VCaP (cell line): Measurements from ENCODE around the gene JARID2.
A peak's percentile ranks its signal among the peaks of the same experiment; 100 is the strongest.

Experiments
- H3K27ac ChIP-seq: fragments of 450-650 bp; 2 replicates; pipeline ENCODE4 v1.5.1; 2017
- TF ChIP-seq, protein P1 (sequence below): fragments of 450-650 bp; conservative IDR thresholded peaks from 2 replicates; pipeline ENCODE4 v1.5.1; 2017; ENCODE audit warnings: mild to moderate bottlenecking, moderate library complexity

JARID2 gene

DNA sequence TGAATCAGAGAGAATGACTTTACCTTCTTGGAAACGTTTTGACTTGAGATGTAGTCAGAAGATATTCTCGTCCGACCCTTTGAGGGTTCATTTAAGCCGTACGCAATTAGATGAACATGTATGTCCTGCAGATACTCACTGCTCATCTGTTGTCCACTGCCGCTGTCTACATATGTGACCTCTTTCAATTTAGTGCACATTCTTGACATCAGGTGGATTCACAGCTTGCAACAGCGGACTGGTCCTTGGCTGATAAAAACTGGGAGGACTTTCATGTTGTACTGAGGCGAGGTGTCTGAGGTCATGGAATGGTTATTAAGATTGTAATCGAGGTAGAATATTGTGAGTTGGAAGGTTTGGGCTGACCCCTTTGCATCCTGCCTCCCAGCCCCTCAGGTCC lies 194.2 kb downstream of the JARID2 start:
- no peak overlapping the region; the same call in 1 of the 2 replicates for H3K27ac ChIP-seq

DNA sequence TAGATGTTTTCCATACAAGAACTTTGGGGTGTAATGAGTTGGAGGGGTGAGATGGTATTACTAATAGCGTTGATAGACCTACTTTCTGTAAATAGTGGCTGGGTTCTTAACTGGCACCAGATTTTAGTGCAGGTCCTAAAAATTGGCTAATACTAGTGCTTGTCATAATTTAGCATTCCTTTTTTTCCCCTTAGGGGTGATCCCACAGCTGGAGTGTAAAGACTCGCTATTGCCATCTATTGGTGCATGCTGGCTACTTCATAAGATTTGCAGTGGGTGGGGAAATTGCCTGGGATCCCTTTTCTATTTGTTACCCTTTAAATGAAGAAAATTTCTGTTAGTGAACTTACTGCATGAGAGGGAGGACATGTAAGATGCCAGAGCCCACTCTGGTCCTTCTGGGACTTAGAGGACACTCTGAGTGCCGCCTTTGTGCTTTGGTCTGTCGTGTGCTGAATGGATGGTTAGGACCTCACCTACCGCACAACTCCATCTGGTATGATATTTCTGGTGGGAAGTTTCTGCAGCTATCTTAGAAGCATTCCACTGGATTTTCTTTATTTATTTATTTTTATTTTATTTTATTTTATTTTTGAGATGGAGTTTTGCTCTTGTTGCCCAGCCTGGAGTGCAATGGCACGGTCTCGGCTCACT lies 195.5 kb downstream of the JARID2 start:
- no peak overlapping the region; the same call in 1 of the 2 replicates for H3K27ac ChIP-seq

More for the DNA sequence above, 194.2 kb downstream of the JARID2 start:
- TF ChIP-seq, protein P1, sequence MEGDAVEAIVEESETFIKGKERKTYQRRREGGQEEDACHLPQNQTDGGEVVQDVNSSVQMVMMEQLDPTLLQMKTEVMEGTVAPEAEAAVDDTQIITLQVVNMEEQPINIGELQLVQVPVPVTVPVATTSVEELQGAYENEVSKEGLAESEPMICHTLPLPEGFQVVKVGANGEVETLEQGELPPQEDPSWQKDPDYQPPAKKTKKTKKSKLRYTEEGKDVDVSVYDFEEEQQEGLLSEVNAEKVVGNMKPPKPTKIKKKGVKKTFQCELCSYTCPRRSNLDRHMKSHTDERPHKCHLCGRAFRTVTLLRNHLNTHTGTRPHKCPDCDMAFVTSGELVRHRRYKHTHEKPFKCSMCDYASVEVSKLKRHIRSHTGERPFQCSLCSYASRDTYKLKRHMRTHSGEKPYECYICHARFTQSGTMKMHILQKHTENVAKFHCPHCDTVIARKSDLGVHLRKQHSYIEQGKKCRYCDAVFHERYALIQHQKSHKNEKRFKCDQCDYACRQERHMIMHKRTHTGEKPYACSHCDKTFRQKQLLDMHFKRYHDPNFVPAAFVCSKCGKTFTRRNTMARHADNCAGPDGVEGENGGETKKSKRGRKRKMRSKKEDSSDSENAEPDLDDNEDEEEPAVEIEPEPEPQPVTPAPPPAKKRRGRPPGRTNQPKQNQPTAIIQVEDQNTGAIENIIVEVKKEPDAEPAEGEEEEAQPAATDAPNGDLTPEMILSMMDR, result no peak

DNA sequence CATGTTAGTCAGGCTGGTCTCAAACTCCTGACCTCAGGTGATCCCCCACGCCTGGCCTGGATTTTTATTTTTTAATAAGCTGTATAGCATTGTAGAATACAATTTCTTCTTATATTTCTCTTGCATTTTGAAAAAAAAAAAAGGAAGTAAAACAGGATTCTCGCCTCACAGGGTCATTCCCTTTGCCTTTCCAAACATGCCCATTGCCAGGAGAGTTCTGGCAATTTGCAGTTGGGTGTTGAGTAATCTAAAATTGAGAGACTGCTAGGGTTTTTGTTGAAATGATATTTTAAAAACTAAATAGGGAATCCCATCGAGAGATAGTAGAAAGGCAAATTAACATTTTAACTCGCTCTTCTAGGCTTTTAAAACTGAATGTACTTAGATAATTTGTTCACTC lies 196.1 kb downstream of the JARID2 start:
- TF ChIP-seq, protein P1, result no peak
- no peak overlapping the region; the same call in 1 of the 2 replicates for H3K27ac ChIP-seq

More for the DNA sequence above, 195.5 kb downstream of the JARID2 start:
- TF ChIP-seq, protein P1, result peak; percentile 66

DNA sequence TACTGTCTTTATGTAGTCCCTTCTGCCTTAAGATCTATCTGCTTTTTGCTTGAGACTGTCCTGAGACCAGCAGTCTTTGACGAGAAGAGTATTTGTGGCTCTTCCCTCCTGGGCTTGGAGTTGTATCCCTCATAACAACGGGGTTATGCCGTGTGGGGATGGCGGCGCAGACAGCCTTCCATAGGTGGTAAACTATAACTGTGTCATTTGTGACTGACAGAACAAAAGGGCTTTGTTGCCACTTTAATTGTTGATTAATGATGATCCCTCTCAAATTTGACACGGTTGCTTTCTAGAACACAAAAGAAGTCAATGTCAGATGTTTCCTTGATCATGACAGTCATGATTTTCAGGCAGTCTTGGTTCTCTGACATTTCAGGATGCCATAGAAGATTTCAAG lies 196.6 kb downstream of the JARID2 start:
- no peak overlapping the region; the same call in 1 of the 2 replicates for H3K27ac ChIP-seq
- TF ChIP-seq, protein P1, result no peak

DNA sequence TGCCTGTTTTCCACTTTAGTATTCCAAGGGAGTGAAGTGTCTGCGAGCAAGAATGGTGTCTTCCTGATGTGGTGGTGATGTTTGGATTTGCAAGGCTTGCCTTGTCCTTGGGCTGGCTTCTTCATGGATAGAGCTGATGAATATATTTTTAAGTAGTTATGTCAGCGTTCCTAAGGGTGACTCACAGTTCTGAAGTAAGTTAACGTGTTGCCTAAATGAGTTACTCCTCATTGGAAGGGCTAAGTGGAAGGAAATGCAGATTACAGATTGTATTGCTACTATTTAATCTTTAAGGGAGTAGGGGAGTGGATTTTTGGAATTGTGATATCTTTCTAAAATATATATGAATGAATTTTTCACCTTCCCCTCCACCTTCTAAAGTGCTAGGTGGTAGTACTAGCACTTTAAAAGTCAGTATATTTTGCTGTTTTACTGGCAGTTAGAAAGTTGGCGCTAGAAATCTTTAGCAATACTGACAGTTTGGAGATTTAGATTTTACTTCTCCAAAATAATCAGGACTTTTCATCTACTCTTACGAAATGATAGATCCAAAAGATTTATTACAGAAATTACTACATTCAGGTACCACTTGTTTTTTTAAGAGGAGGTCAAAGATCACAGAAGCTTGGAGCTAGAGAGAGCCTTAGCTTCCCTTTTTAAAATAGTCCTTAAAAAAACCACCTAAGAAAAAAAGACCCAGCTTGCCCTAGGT lies 197.4 kb downstream of the JARID2 start:
- peak overlapping the region; percentile 64 for H3K27ac ChIP-seq
- TF ChIP-seq, protein P1, result no peak

DNA sequence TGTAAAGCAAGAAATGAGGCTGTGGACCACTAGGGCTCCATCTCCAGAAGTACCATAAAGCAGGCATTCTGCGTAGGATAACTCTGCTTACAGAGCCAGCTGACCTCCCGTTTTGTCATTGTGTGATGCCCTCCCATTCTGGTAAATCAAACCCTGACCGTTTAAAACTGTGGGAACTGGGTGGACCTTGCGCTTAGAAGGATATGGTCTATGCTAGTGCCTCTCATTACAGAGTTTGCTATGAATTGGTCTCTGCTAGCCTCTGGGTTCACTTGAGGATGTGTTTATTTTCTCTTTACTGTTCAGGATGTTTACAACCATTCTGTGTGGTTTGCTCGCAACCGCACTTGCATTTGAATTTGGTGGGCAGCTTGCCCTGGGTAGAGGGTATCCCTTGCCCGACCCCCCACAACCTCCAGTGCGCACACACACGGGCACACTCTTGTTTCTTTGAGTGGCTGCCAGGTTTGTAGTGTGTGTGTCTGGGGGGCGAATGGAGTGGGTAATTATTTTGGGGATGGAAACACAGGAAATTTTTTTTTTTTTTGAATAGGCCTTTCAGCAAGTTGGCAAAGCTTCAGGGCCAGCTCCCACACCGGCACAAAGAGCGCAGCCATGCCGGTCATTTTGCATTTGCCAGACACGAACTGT lies 198.3 kb downstream of the JARID2 start:
- H3K27ac ChIP-seq, result peak overlapping the region; percentile 64
- TF ChIP-seq, protein P1, result no peak

DNA sequence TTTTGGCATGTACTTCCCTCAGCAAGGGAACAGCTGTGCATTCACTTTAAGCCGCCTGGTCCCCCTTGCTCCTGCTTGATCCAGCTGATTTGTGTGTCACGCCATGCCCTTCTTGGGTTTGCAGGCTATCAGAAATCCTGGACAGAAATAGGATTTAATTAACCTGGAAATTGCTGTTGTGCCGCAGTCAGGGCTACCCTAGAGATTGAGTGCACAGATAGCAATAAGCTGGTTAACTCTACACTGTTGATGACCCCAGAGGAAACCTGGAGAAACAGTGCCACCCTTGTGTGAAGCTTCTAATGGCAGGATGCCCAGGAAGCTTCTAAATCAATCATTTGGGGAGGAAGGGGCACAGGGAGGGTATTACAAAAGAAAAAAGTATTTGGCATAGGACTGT lies 199.0 kb downstream of the JARID2 start:
- TF ChIP-seq, protein P1, result peak; percentile 19
- H3K27ac ChIP-seq, result peak overlapping the region; percentile 64
